Gastrocnemius medialis (tissue), 4 donors: ENCODE measurements around the gene PRXL2C. TPM values are rescaled to one million over a fixed set of nuclear protein-coding genes. Genes with fewer than 3 reads are reported as not detected.
"Not testable (repeated sequence)": the region's sequence is repeated elsewhere in the genome, so short reads cannot be mapped to it uniquely, and the experiment has no call there.

ENCODE experiments used
- ATAC-seq, 2 donors: fragments of 150-250 bp; one replicate each; pipeline ENCODE4 v1.9.1; 2016
- DNase-seq, 2 donors: peaks; one replicate each; pipeline ENCODE4 v3.0.0-alpha.2; 2019
- H3K27ac ChIP-seq, 4 donors: fragments of 200-600 bp; sonication (generic); 1 replicate in 1 of 4; 2 replicates in 3 of 4; pipeline ENCODE4 v1.5.1; 2016 to 2018; ENCODE audit warnings: mild to moderate bottlenecking in 2 of 4, moderate library complexity in 1 of 4
- H3K27me3 ChIP-seq, 3 donors: fragments of 200-600 bp; sonication (generic) in 2 of 3; 1 replicate in 1 of 3; 2 replicates in 2 of 3; pipeline versions ENCODE4 v1.5.1 to v1.6.0; 2016 to 2019; ENCODE audit warnings: mild to moderate bottlenecking in 1 of 3, moderate library complexity in 1 of 3
- H3K36me3 ChIP-seq, 2 donors: fragments of 200-600 bp; sonication (generic) in 1 of 2; one replicate each; pipeline ENCODE4 v1.5.1; 2017 to 2018
- H3K4me1 ChIP-seq, 2 donors: fragments of 200-600 bp; sonication (generic) in 1 of 2; one replicate each; pipeline ENCODE4 v1.5.1; 2016 to 2017; ENCODE audit warnings: mild to moderate bottlenecking in 2 of 2
- H3K4me3 ChIP-seq, 4 donors: fragments of 200-600 bp; sonication (generic) in 3 of 4; 1 replicate in 1 of 4; 2 replicates in 3 of 4; pipeline ENCODE4 v1.5.1; 2016 to 2019; ENCODE audit warnings: mild to moderate bottlenecking in 2 of 4
- H3K9me3 ChIP-seq, 3 donors: fragments of 200-600 bp; sonication (generic) in 2 of 3; 1 replicate in 1 of 3; 2 replicates in 2 of 3; pipeline ENCODE4 v1.5.1; 2016 to 2019
- POLR2A ChIP-seq, 2 donors: fragments of 450-650 bp; IDR thresholded peaks; one replicate each; pipeline ENCODE4 v1.6.1; 2017; ENCODE audit warnings: antibody characterized with exemption in 2 of 2, mild to moderate bottlenecking in 2 of 2, moderate library complexity in 2 of 2
- in situ Hi-C, 4 donors: fragments of 200-750 bp; cut with MboI; loops; one replicate each; pipeline versions ENCODE4 v1.15.0 to v1.8.0; 2017; ENCODE audit warnings: low sequenced_read_pairs in 4 of 4
- intact Hi-C: fragments of 100-400 bp; cut with DNase I; formaldehyde crosslinking; loops from one replicate; pipeline ENCODE4 v1.15.1; 2023; ENCODE audit warnings: low total_unique reads
- total RNA-seq, 4 donors: library from RNA; depleted of rRNA; stranded (reverse); fragments of >200 nt; gene quantifications; one replicate each; pipeline versions ENCODE4 v1.1.0 to v1.2.3, GENCODE V29; 2016
- TF ChIP-seq, protein P1 (sequence below), 5 experiments: fragments of 450-650 bp in 3 of 5; fragments of 200-600 bp in 2 of 5; sonication (generic) in 2 of 5; IDR thresholded peaks in 4 of 5; conservative IDR thresholded peaks in 1 of 5; 1 replicate in 4 of 5; 2 replicates in 1 of 5; pipeline ENCODE4 v1.5.1; 2016 to 2019; ENCODE audit warnings: antibody characterized with exemption in 5 of 5, mild to moderate bottlenecking in 3 of 5, moderate library complexity in 3 of 5

The PRXL2C gene
- total RNA-seq, 4 donors from 2014 or later = 16.9 to 29.4 (median 23.8) TPM

DNA sequence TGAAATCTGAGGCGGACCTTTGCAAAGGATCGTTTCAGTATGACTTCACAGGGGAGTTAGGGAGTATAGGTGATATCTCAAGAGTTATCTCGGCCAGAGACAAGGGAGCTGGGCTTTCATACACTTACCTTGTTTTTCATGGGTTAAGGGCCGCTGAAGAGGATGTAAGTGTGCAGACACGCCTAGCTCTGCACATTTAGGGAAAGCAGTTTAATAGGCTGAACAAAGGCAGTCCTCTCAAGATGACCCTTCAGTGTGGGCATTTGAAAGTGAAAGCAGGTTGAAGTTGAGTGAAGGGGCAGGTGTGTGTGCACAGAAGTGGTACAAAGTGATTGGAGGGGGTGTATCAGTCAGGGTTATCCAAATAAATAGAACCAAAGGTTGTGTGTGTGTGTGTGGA lies 33.1 kb upstream of the PRXL2C start:
- intact Hi-C loops (loop anchor here (5.0 kb wide), 2 partner anchors 89 to 164 kb away; partner anchors contain the start of genes ZNF510 and ZNF782), in situ Hi-C loops (no loop called here)
- Histone ChIP-seq H3K27ac (peak overlapping the region in 3 of 4 donors; percentile 4 to 41 (median 26)), H3K27me3 (no peaks in the 10 kb centered on the region), H3K4me3 (no peak overlapping the region), H3K9me3 (no peaks in the 10 kb centered on the region), H3K4me1 (no peaks in the 10 kb centered on the region), H3K36me3 (no peaks in the 10 kb centered on the region)
- DNase-seq (no peak), ATAC-seq (no peak)
- TF ChIP-seq, protein P1, sequence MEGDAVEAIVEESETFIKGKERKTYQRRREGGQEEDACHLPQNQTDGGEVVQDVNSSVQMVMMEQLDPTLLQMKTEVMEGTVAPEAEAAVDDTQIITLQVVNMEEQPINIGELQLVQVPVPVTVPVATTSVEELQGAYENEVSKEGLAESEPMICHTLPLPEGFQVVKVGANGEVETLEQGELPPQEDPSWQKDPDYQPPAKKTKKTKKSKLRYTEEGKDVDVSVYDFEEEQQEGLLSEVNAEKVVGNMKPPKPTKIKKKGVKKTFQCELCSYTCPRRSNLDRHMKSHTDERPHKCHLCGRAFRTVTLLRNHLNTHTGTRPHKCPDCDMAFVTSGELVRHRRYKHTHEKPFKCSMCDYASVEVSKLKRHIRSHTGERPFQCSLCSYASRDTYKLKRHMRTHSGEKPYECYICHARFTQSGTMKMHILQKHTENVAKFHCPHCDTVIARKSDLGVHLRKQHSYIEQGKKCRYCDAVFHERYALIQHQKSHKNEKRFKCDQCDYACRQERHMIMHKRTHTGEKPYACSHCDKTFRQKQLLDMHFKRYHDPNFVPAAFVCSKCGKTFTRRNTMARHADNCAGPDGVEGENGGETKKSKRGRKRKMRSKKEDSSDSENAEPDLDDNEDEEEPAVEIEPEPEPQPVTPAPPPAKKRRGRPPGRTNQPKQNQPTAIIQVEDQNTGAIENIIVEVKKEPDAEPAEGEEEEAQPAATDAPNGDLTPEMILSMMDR (IDR thresholded peaks at IDR 0.05 in 4 of 5, conservative IDR thresholded peaks at IDR 0.05 in 1 of 5) = no peak
- no peak for TF ChIP-seq POLR2A (IDR thresholded peaks at IDR 0.05)

DNA sequence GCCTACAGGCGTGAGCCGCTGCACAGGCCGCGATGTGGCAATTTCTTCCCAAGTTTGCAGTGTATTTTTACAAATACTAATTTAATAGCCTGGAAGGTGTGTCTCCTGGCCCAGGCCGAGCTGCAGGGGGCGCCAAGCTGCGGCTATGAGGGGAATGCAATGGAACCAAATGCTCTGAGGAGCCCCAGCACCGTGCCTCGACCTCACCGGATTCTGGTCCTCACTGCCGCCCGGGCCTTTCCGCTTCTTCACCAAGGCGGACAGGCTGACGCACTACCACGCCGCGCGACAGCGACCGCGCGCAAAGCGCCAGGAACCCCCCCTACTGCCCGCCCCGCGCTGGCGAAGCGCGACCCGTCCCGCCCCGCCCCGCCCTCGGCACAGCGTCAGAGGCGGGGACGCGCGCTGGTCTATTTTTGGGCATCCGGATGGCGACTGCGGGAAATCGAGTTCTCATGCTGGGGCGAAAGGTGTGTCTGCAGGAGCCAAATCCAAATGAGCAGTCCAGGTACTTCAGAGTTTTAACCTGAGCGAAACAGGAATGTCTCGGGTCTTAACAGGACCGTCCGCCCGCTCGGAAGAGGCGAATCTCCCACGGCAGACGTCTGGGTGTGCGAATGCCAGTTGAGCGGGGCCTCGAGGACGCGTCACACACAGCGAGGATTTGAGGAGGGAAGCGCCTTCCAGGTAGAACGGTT lies 31.7 kb upstream of the PRXL2C start:
- no peaks in the 10 kb centered on the region for H3K27me3 ChIP-seq
- no peaks in the 10 kb centered on the region for H3K9me3 ChIP-seq
- H3K27ac ChIP-seq = peak overlapping the region; percentile 75 to 82 (median 77)
- peak; percentile 44 to 77 for DNase-seq
- ATAC-seq = peak; percentile 92
- TF ChIP-seq, protein P1 (IDR thresholded peaks at IDR 0.05 in 4 of 5, conservative IDR thresholded peaks at IDR 0.05 in 1 of 5) = peak; percentile 30 to 65 (median 40)
- peak; percentile 12 to 25 for TF ChIP-seq POLR2A (IDR thresholded peaks at IDR 0.05)
- in situ Hi-C loops = no loop called here
- no peaks in the 10 kb centered on the region for H3K4me1 ChIP-seq
- intact Hi-C loops = loop anchor here (5.0 kb wide), 2 partner anchors 91 to 166 kb away; partner anchors contain the start of genes ZNF510 and ZNF782
- peak overlapping the region; percentile 68 to 83 (median 74) for H3K4me3 ChIP-seq
- H3K36me3 ChIP-seq = no peaks in the 10 kb centered on the region

DNA sequence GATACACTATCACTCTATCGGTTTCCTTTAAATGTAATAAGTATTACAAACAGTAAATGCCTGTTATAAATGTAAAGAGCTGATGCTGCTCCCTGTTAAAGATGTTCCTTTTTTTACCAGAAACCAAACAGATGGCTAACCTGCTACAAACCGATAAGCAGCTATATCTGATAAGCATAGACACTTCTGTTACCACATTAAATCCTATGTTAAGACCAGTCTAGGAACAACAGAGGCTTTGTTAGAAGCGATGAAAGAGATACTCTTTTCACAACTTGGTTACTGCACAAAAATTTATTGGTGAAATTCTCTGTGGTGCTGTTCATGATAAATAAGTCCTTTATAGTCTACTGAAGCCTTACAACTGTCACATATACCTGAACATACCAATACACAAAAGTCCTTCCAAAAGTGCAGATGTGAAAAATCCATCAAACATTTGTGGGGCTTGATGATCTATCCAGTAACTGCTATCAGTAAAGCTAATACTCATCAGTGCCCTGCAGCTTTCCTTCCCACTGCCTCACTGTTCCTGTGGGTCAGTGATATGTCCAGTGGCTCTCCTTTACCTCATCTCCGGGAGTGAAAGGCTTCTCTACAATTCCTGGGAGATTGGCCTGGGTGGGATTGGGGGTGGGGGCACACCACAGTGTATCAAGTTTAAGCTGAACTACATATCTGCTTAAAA lies 25.8 kb upstream of the PRXL2C start:
- ATAC-seq (no peak), DNase-seq (no peak)
- Histone ChIP-seq H3K4me1 (no peaks in the 10 kb centered on the region), H3K27me3 (no peaks in the 10 kb centered on the region), H3K4me3 (no peak overlapping the region), H3K27ac (no peak overlapping the region), H3K36me3 (no peaks in the 10 kb centered on the region), H3K9me3 (no peaks in the 10 kb centered on the region)
- intact Hi-C loops = no loop called here
- TF ChIP-seq, protein P1 (IDR thresholded peaks at IDR 0.05 in 4 of 5, conservative IDR thresholded peaks at IDR 0.05 in 1 of 5) = no peak
- no peak for TF ChIP-seq POLR2A (IDR thresholded peaks at IDR 0.05)
- in situ Hi-C loops = no loop called here

DNA sequence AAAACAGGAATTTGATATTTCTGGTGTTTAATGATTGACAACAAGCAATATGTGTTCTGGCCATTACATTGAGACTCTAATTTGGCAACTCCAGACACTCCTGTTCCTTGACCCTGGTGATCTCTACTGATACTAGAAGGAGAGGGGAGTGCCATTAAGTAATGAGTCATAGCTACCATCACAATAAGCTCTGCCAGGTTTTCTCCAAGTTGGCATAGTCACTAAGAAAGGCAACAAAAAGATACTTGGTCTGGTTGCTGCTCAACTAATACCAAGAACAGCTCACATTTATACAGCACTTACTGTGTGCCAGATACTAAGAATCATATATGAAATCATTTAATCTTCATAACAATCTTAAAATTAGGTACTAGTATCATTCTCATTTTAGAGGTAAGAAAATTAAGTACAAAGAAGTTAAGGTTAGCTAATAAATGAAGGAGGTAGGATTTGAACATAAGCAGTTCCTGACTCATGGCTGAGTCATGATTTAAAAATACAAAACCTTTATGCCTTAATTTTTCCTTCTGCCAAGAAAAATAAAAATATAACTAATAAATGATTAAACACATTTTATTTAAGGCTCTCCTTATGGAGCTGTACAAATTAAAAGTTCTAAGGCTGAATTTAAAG lies 19.9 kb upstream of the PRXL2C start:
- H3K36me3 ChIP-seq = no peaks in the 10 kb centered on the region
- H3K9me3 ChIP-seq = no peaks in the 10 kb centered on the region
- no peak overlapping the region for H3K27ac ChIP-seq
- no peak for TF ChIP-seq POLR2A (IDR thresholded peaks at IDR 0.05)
- TF ChIP-seq, protein P1 (IDR thresholded peaks at IDR 0.05 in 4 of 5, conservative IDR thresholded peaks at IDR 0.05 in 1 of 5) = no peak
- no peaks in the 10 kb centered on the region for H3K27me3 ChIP-seq
- DNase-seq (no peak), ATAC-seq (no peak)
- H3K4me3 ChIP-seq = no peak overlapping the region
- intact Hi-C loops = no loop called here
- in situ Hi-C loops = loop anchor here in 2 of 4 donors (5.0 to 25.0 kb wide), 2 partner anchors 228 to 338 kb away; no protein-coding TSS in a partner anchor
- H3K4me1 ChIP-seq = no peaks in the 10 kb centered on the region

DNA sequence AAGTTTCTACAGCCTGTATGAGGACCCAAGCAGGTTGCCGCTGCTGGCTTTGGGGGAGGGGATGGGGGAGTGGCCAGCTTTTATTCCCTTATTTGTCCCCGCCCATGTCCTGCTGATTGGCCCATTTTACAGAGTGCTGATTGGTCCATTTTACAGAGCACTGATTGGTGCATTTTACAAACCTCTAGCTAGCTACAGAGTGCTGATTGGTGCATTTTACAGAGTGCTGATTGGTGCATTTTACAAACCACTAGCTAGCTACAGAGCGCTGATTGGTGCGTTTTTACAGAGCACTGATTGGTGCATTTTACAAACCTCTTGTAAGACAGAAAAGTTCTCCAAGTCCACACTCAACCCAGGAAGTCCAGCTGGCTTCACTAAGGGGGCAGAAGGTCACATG lies 18.7 kb upstream of the PRXL2C start:
- in situ Hi-C loops = loop anchor here in 2 of 4 donors (5.0 to 25.0 kb wide), 2 partner anchors 226 to 336 kb away; no protein-coding TSS in a partner anchor

More for the DNA sequence above, 18.7 kb upstream of the PRXL2C start:
- DNase-seq, H3K4me3 ChIP-seq, H3K4me1 ChIP-seq, H3K36me3 ChIP-seq, H3K9me3 ChIP-seq, H3K27me3 ChIP-seq, H3K27ac ChIP-seq, intact Hi-C loops, ATAC-seq: not testable (repeated sequence)
